NB4 (cell line): ENCODE results near the gene SIN3A.

Source experiments
- POLR2A ChIP-seq: IDR thresholded peaks from 2 replicates; pipeline ENCODE4 v1.6.1; 2011; ENCODE audit warnings: mild to moderate bottlenecking; ENCODE audit not compliant: insufficient read length; ENCODE audit errors: extremely low read depth
- TF ChIP-seq, protein P1 (sequence below): IDR thresholded peaks from one replicate; pipeline ENCODE4 v1.5.1; 2012; ENCODE audit warnings: low read depth, low read length

DNA sequence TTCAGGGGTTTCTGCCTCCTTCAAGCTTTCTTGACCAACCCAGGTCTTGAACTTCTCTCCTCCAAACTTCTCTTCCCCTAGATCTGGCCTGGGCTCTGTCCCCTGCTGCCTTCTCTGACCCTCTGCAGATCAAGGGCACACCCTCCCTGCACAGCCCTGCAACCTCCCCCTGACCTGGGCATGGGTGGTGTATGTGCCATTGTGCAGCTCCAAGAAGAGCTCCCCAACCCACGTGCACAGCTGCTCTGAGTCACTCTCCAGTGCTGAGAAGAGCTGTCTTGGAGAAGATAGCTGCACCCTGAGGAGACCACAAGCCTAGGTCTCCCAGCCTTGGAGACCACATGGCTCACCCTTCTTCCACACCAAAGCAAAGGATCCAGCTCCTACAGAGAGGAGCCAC, 91.1 kb downstream of the SIN3A start:
- TF ChIP-seq, protein P1, sequence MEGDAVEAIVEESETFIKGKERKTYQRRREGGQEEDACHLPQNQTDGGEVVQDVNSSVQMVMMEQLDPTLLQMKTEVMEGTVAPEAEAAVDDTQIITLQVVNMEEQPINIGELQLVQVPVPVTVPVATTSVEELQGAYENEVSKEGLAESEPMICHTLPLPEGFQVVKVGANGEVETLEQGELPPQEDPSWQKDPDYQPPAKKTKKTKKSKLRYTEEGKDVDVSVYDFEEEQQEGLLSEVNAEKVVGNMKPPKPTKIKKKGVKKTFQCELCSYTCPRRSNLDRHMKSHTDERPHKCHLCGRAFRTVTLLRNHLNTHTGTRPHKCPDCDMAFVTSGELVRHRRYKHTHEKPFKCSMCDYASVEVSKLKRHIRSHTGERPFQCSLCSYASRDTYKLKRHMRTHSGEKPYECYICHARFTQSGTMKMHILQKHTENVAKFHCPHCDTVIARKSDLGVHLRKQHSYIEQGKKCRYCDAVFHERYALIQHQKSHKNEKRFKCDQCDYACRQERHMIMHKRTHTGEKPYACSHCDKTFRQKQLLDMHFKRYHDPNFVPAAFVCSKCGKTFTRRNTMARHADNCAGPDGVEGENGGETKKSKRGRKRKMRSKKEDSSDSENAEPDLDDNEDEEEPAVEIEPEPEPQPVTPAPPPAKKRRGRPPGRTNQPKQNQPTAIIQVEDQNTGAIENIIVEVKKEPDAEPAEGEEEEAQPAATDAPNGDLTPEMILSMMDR: no peak
- no peak for TF ChIP-seq POLR2A
